Ishikawa (cell line): ENCODE measurements around the gene SEC14L5.

Experiments
- CEBPB ChIP-seq: IDR thresholded peaks from 2 replicates; pipeline ENCODE4 v1.6.1; 2012
- CREB1 ChIP-seq: IDR thresholded peaks from 2 replicates; pipeline ENCODE4 v1.6.1; 2012; ENCODE audit warnings: low read depth
- EGR1 ChIP-seq: IDR thresholded peaks from 2 replicates; pipeline ENCODE4 v1.6.1; 2012
- EP300 ChIP-seq: IDR thresholded peaks from 2 replicates; pipeline ENCODE4 v1.6.1; 2012; ENCODE audit warnings: borderline replicate concordance
- FOXM1 ChIP-seq: IDR thresholded peaks from 2 replicates; pipeline ENCODE4 v1.6.1; 2012; ENCODE audit warnings: low read depth, borderline replicate concordance
- NFIC ChIP-seq: IDR thresholded peaks from 2 replicates; pipeline ENCODE4 v1.6.1; 2012
- RAD21 ChIP-seq: IDR thresholded peaks from 2 replicates; pipeline ENCODE4 v1.6.1; 2012; ENCODE audit warnings: low read depth
- TAF1 ChIP-seq: IDR thresholded peaks from 2 replicates; pipeline ENCODE4 v1.6.1; 2012; ENCODE audit warnings: low read depth, mild to moderate bottlenecking
- TCF12 ChIP-seq: IDR thresholded peaks from 2 replicates; pipeline ENCODE4 v1.6.1; 2012; ENCODE audit warnings: low read depth
- TEAD4 ChIP-seq: IDR thresholded peaks from 2 replicates; pipeline ENCODE4 v1.6.1; 2012
- YY1 ChIP-seq: IDR thresholded peaks from 2 replicates; pipeline ENCODE4 v1.6.1; 2012; ENCODE audit warnings: low read depth
- ZBTB7A ChIP-seq: IDR thresholded peaks from 2 replicates; pipeline ENCODE4 v1.6.1; 2012; ENCODE audit warnings: low read depth
- TF ChIP-seq, protein P1 (sequence below): IDR thresholded peaks from 2 replicates; pipeline ENCODE4 v1.6.1; 2012; ENCODE audit warnings: low read depth, mild to moderate bottlenecking
- TF ChIP-seq, protein P2 (sequence below): IDR thresholded peaks from 2 replicates; pipeline ENCODE4 v1.6.1; 2012
- TF ChIP-seq, protein P3 (sequence below): IDR thresholded peaks from 2 replicates; pipeline ENCODE4 v1.6.1; 2012

The SEC14L5 gene

DNA sequence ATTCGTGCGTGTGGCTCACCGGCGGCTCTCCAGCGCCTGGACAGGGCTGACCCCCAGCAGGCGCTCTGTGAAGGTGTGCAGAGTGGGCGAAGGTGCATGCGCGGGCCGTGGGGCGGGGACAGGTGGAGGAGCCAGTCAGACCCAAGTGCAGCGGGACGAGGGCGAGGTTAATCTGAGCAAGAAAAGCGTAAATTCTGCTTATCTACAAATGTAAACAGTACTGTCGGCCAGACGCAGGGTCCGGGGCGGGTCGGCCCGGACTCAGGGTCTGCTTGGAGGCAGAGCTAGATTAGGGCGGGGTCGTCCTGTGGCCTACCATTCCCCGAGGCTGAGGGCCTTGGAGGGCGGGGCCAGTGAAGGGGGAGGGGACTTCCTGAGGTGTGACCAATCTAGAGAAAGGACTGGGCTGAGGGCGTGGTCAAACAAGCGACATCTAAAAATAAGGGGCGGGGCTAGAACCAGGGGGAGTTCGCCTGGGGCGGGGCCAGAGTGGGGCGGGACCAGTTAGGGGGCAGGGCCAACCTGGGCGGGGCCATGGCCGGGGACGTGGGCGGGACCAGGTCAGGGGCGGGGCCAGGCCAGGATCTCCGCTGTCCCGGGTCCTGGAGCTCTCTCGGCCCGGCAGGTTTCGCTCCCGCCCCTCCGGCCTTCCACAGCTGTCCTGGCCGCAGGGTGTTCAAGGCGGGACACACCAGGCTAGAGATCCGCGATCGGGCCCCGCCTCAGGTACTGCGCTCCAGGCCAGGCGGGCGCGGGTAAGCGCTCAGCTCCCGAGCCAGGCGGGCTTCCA is at the start of gene SEC14L5:
TSS of gene SEC14L5 (plus strand) at position 611 of the 790 bp plus-strand sequence. CDS start 994 bp downstream, outside the sequence.
- TF ChIP-seq CREB1, result no peak
- TF ChIP-seq TCF12, result 0 out of 2 replicates have a peak, but pooled peaks have one; percentile 29
- peak; percentile 63 for TF ChIP-seq YY1
- TF ChIP-seq FOXM1, result no peak
- no peak for TF ChIP-seq TEAD4
- TF ChIP-seq CEBPB, result no peak
- TF ChIP-seq RAD21, result no peak
- TF ChIP-seq ZBTB7A, result peak; percentile 86
- TF ChIP-seq TAF1, result peak; percentile 53; the same call in 1 of the 2 replicates
- TF ChIP-seq NFIC, result no peak
- TF ChIP-seq, protein P1, sequence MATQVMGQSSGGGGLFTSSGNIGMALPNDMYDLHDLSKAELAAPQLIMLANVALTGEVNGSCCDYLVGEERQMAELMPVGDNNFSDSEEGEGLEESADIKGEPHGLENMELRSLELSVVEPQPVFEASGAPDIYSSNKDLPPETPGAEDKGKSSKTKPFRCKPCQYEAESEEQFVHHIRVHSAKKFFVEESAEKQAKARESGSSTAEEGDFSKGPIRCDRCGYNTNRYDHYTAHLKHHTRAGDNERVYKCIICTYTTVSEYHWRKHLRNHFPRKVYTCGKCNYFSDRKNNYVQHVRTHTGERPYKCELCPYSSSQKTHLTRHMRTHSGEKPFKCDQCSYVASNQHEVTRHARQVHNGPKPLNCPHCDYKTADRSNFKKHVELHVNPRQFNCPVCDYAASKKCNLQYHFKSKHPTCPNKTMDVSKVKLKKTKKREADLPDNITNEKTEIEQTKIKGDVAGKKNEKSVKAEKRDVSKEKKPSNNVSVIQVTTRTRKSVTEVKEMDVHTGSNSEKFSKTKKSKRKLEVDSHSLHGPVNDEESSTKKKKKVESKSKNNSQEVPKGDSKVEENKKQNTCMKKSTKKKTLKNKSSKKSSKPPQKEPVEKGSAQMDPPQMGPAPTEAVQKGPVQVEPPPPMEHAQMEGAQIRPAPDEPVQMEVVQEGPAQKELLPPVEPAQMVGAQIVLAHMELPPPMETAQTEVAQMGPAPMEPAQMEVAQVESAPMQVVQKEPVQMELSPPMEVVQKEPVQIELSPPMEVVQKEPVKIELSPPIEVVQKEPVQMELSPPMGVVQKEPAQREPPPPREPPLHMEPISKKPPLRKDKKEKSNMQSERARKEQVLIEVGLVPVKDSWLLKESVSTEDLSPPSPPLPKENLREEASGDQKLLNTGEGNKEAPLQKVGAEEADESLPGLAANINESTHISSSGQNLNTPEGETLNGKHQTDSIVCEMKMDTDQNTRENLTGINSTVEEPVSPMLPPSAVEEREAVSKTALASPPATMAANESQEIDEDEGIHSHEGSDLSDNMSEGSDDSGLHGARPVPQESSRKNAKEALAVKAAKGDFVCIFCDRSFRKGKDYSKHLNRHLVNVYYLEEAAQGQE, result peak; percentile 85
- TF ChIP-seq, protein P2, sequence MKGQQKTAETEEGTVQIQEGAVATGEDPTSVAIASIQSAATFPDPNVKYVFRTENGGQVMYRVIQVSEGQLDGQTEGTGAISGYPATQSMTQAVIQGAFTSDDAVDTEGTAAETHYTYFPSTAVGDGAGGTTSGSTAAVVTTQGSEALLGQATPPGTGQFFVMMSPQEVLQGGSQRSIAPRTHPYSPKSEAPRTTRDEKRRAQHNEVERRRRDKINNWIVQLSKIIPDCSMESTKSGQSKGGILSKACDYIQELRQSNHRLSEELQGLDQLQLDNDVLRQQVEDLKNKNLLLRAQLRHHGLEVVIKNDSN, result no peak
- TF ChIP-seq EP300, result no peak
- TF ChIP-seq EGR1, result 0 out of 2 replicates have a peak, but pooled peaks have one; percentile 11
- TF ChIP-seq, protein P3, sequence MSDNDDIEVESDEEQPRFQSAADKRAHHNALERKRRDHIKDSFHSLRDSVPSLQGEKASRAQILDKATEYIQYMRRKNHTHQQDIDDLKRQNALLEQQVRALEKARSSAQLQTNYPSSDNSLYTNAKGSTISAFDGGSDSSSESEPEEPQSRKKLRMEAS, result peak; percentile 78

DNA sequence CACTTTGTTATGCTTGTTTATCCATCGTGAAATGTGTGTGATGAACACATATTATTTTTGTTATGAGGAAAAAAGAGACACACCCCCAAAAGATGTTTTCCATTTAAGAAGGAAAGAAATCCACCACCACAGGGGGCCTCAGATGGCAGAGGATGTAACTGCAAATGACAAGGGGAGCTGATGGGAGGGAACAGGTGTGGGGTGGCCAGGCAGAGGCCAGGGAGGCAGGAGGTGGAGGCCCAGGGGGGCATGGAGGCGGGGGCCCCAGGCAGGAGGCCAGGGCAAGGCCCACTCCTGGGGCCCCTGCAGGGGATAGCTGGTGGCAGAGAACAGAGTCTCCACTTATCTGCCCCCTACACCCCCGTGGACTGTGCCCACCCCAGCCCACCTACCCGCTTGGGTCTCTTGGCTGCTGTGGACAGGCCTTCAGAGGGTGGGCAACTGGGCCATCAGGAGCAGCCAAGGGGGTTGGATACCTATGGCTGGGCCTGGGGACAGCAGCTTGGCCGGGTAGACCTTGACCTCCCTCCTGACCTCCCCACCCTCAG is 49.2 kb upstream of the SEC14L5 start:
- TF ChIP-seq TAF1 (no peak), RAD21 (no peak), NFIC (no peak), CEBPB (no peak), ZBTB7A (no peak), FOXM1 (no peak)

DNA sequence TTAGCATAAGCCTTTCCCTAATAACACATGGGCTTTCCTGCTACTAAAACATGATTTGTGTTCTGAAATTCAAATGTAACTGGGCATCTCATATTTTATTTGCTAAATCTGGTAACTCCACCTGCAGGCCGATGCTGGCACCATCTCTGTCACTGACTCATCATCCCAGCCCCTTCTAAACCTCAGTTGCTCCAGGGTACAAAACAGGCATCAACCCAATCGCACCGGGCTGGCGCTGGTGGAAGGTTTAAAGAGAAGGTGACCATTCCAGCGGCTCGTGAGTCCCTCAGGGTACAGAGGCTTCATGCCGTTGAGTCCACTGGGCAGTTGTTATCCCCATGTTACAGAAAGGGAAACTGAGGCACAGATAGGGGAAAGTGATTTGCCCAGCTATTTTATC is 48.3 kb upstream of the SEC14L5 start:
- TF ChIP-seq TCF12, result no peak
- no peak for TF ChIP-seq CEBPB
- no peak for TF ChIP-seq YY1
- no peak for TF ChIP-seq NFIC

DNA sequence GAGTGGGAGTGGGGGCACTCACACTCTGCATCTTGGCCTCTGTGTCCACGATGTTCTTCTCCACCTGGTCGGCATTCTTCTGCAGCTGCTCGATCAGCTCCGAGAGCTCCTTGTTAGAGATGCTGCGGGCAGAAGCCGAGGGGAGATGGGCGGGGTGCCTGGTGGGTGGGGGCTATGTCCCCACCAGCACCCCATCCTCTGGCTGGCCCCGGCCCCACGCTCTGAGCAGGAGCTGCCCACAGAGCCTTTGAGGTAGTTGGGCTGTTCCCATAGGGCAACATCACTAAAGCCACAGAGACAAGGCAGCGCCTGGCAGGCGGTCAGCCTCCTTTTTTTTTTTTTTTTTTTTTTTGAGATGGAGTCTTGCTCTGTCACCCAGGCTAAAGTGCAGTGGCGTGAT is 47.3 kb upstream of the SEC14L5 start:
- TF ChIP-seq TCF12, result no peak
- TF ChIP-seq, protein P3, result no peak
- no peak for TF ChIP-seq TEAD4
- TF ChIP-seq EGR1, result no peak
- TF ChIP-seq CREB1, result no peak
- TF ChIP-seq YY1, result no peak

DNA sequence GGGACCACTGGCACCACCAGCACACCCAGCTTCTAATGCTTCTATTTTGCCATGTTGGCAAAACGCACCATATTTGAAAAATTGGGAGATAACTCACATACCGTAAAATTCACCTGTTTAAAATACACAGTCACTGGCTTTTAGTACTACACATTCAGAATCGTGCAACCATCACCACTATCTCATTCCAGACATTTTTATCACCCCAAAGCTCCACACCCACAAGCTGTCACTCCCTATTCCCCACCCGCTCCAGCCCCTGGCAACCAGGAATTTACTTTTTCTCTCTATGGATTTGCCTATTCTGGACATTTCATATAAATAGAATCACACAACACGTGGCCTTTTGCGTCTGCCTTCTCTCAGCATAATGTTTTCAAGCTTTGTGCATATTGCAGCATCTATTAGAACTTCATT is 46.2 kb upstream of the SEC14L5 start:
- TF ChIP-seq EGR1 (no peak), RAD21 (no peak), EP300 (no peak), CEBPB (peak; percentile 74)
- TF ChIP-seq, protein P3, result no peak
- TF ChIP-seq, protein P1, result no peak
- TF ChIP-seq, protein P2, result no peak
